Thoracic aorta (tissue), 2 donors: ENCODE measurements around the gene NLRP6. TPM values are rescaled to one million over a fixed set of nuclear protein-coding genes. Genes with fewer than 3 reads are reported as not detected.

Source experiments
- ATAC-seq: fragments of 150-250 bp; one replicate; pipeline ENCODE4 v1.8.0; 2017; ENCODE audit warnings: low read depth; ENCODE audit not compliant: insufficient number of reproducible peaks, low FRiP score
- DNase-seq: peaks from one replicate; pipeline ENCODE4 v3.0.0-alpha.2; 2020; ENCODE audit warnings: low spot score
- H3K27ac ChIP-seq, 2 donors: fragments of 200-600 bp; sonication (generic); 1 replicate in 1 of 2; 2 replicates in 1 of 2; pipeline ENCODE4 v1.5.1; 2016; ENCODE audit warnings: mild to moderate bottlenecking in 2 of 2, moderate library complexity in 2 of 2
- H3K27me3 ChIP-seq: fragments of 200-600 bp; sonication (generic); replicated peaks from 2 replicates; pipeline ENCODE4 v1.6.0; 2016; ENCODE audit warnings: mild to moderate bottlenecking; ENCODE audit not compliant: insufficient read depth
- H3K36me3 ChIP-seq: fragments of 200-600 bp; sonication (generic); one replicate; pipeline ENCODE4 v1.5.1; 2016
- H3K4me1 ChIP-seq, 2 donors: fragments of 200-600 bp; sonication (generic); 1 replicate in 1 of 2; 2 replicates in 1 of 2; pipeline versions ENCODE4 v1.5.1 to v1.6.0; 2016; ENCODE audit warnings: low read depth in 2 of 2, mild to moderate bottlenecking in 1 of 2; ENCODE audit not compliant: control insufficient read depth in 1 of 2
- H3K4me3 ChIP-seq: fragments of 200-600 bp; sonication (generic); 2 replicates; pipeline ENCODE4 v1.5.1; 2016; ENCODE audit warnings: mild to moderate bottlenecking
- H3K9me3 ChIP-seq: fragments of 200-600 bp; sonication (generic); 2 replicates; pipeline ENCODE4 v1.5.1; 2016
- CTCF ChIP-seq: fragments of 200-600 bp; sonication (generic); IDR thresholded peaks from one replicate; pipeline ENCODE4 v1.5.1; 2019; ENCODE audit warnings: antibody characterized with exemption
- total RNA-seq, 2 donors: library from RNA; depleted of rRNA; stranded (reverse); fragments of >200 nt; gene quantifications; one replicate each; pipeline versions ENCODE4 v1.1.0 to v1.2.3, GENCODE V29; 2016

Gene NLRP6
- total RNA-seq, 2 donors from 2014 or later = 5.6 to 6.6 TPM

DNA sequence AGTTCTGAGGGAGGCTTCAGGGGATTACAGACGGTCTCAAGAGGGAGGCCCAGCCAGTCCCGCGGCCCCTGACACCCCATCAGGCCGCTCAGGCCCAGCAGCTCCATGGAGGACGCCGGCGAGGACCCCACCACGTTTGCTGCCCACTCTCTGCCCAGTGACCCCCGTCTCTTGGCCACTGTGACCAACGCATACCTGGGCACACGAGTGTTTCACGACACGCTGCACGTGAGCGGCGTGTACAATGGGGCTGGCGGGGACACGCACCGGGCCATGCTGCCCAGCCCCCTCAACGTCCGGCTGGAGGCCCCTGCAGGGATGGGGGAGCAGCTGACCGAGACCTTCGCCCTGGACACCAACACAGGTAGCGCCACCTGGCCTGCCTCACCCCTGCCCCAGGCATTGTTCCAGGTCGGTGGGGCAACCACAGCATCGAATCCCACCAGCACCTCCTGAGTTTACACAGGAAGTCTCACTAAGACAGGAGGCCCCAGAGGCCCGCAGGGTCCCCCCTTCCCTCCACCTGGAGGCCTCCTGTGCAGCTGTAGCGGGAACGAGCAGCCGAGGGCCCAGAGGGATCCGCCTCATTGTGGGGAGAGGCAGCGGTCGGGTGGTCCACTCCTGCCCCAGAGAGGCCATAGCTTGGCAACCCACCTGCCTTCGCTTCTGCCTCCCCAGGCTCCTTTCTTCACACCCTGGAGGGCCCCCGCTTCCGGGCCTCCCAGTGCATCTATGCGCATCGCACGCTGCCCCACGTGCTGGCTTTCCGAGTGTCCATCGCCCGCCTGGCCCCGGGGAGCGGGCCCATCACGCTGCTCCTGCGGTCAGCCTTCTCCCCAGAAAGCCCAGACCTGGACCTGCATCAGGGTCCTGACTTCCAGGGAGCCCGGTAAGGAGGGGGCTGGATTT lies 11.8 kb downstream of the NLRP6 start:
- Histone ChIP-seq H3K27me3 (no peaks in the 10 kb centered on the region), H3K36me3 (peaks cover 5% of the 10 kb centered on the region), H3K27ac (no peak overlapping the region), H3K9me3 (no peaks in the 10 kb centered on the region), H3K4me3 (peak overlapping the region; percentile 80), H3K4me1 (peaks cover 6 to 20% of the 10 kb centered on the region in 2 donors)
- ATAC-seq (no peak), DNase-seq (no peak)
- TF ChIP-seq CTCF = no peak

GRCh38 chr11:290621-291231 lies 12.5 kb downstream of the NLRP6 start:
- no peak overlapping the region for H3K4me3 ChIP-seq

GRCh38 chr11:291281-292210 lies 13.3 kb downstream of the NLRP6 start:
- ATAC-seq = no peak
- no peak for TF ChIP-seq CTCF
- DNase-seq = no peak
- no peak overlapping the region for H3K27ac ChIP-seq
- H3K4me3 ChIP-seq = no peak overlapping the region
- no peaks in the 10 kb centered on the region for H3K9me3 ChIP-seq
- peaks cover 5% of the 10 kb centered on the region for H3K36me3 ChIP-seq
- H3K4me1 ChIP-seq = peaks cover 6 to 20% of the 10 kb centered on the region in 2 donors
- H3K27me3 ChIP-seq = no peaks in the 10 kb centered on the region

More at GRCh38 chr11:290621-291231, 12.5 kb downstream of the NLRP6 start:
- no peaks in the 10 kb centered on the region for H3K27me3 ChIP-seq
- H3K36me3 ChIP-seq = peaks cover 5% of the 10 kb centered on the region
- H3K9me3 ChIP-seq = no peaks in the 10 kb centered on the region
- peaks cover 6 to 20% of the 10 kb centered on the region in 2 donors for H3K4me1 ChIP-seq
- TF ChIP-seq CTCF = no peak
- ATAC-seq (no peak), DNase-seq (no peak)
- no peak overlapping the region for H3K27ac ChIP-seq

DNA sequence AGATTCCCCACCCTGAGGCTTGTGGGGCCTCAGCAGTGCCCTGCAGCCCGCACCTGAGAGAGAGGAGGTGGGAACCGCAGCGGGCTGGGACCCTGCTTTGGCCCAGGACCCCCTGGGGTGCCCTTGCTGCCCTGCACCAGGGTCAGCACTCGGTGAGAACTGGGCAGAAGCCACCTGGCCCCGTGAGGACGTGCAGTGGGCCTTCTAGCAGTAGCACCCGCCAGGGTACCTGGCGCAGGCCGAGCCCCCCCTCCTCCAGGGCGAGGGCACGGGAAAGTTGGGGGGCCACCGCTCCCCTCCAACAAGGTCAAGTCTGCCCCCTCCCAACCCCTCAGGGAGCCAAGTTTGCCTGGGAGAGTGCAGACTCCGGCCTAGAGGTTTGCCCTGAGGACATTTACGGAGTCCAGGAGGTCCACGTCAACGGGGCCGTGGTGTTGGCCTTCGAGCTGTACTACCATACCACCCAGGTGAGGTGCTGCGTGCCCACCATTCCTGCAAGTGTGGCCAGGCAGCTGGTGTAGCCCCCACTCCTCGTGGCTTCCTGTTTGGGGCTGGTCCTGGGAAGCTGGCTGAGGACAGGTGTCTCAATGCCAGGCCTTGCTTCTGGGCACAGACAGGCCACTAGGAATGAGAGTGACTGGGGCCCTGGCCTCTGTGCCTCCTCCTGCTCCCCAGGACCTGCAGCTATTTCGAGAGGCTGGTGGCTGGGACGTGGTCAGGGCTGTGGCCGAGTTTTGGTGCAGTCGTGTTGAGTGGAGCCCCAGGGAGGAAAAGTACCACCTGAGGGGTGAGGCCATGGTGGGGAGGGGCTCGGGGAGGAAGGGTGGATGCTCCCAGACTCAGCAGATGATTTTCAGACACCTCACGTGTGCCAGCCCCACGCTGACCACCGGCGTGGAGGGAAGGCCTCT lies 14.3 kb downstream of the NLRP6 start:
- H3K4me3 ChIP-seq = no peak overlapping the region
- no peaks in the 10 kb centered on the region for H3K27me3 ChIP-seq
- DNase-seq = no peak
- no peak overlapping the region for H3K27ac ChIP-seq
- H3K4me1 ChIP-seq = peaks cover 6 to 20% of the 10 kb centered on the region in 2 donors
- no peaks in the 10 kb centered on the region for H3K9me3 ChIP-seq
- TF ChIP-seq CTCF = no peak
- ATAC-seq = no peak
- H3K36me3 ChIP-seq = peaks cover 5% of the 10 kb centered on the region
